ENCODE results near the gene TTYH1.

Gene TTYH1

DNA sequence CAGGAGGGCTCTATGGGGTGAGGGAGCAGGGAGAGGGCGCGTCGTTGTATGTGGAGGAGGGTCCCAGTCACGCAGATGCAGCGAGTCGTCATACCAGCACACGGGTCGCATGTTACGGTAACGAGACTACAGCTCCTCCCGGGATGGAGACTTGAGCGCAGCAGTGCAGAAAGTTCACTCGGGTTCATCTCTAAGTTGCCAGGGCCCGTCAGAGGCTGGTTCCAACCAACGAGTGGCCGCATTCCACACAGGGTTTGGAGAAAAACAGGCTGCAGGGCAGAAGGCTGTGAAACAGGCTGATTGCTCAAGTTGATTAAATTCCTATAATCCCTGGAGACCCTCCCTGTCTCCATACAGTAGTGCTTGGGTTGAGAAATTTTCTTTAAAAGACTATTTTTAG lies 21.9 kb upstream of the TTYH1 start:
- DNase-seq, result no peak

DNA sequence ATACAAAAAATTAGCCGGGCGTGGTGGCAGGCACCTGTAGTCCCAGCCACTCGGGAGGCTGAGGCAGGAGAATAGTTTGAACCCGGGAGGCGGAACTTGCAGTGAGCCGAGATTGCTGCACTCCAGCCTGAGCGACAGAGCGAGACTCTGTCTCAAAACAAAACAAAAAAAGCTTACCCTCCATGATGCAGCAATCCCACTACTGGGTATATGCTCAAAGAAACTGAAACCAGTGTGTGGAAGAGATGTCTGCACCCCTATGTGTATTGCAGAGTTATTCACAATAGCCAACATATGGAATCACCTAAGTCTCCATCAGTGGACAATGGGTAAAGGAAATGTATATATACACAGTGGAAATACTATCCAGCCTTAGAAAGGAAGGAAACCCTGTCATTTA lies 19.6 kb upstream of the TTYH1 start:
- DNase-seq, result no peak

DNA sequence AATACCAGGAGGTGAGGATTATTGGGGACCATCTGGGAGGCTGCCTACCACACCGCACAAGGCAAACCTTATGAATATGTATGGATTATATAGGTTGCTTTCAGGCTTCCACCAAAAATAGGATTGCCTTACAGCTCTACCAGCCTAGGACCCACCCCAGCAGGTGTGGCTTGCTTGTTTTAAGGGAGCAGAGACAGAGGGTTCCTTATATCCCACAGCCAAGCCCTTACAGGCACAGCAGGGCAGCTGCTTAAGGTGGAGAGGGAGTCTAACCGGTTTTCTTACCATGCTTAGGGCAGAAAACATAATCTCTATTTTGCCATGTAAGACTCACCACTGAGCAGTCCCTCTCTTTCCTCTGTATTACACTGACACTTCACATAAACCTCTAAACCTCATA lies 16.1 kb upstream of the TTYH1 start:
- DNase-seq, result no peak

DNA sequence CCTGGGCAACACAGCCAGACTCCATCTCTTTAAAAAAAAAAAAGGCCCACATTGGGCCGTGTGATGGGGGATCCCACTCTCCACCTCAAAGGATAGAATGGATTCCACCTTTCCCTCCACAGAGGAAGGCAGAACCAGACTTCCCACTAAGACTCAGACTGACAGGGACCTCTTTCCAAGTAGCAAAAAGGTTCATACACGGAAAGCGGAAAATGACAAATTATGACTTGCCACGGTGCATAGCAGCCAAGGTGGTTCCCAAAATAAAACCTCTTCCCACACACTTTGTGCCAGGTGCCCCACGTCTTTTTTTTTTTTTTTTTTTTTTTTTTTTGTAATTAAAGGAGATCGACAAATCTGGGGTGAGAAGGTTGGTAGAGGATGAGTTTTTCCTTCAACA lies 14.4 kb upstream of the TTYH1 start:
- DNase-seq, result no peak

GRCh38 chr19:54403054-54403453 lies 12.2 kb upstream of the TTYH1 start:
- DNase-seq, result no peak

DNA sequence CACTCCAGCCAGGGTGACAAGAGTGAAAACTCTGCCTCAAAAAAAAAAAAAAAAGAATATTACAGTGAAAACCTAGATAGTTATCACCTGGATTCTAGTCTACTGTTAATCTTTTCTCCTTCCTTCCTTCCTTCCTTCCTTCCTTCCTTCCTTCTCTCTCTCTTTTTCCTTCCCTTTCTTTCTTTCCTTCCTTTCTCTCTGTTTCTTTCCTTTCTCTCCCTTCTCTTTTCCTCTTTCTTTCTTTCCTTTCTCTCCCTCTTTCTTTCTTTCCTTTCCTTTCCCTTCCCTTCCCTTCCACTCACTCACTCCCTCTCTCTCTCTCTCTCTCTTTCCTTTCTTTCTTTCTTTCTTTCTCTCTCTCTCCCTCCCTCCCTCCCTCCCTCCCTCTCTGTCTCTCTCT lies 9.6 kb upstream of the TTYH1 start:
- no peak for DNase-seq

GRCh38 chr19:54407780-54408179 lies 7.5 kb upstream of the TTYH1 start:
- no peak for DNase-seq

GRCh38 chr19:54408456-54409026 lies 6.7 kb upstream of the TTYH1 start:
- DNase-seq, result no peak

DNA sequence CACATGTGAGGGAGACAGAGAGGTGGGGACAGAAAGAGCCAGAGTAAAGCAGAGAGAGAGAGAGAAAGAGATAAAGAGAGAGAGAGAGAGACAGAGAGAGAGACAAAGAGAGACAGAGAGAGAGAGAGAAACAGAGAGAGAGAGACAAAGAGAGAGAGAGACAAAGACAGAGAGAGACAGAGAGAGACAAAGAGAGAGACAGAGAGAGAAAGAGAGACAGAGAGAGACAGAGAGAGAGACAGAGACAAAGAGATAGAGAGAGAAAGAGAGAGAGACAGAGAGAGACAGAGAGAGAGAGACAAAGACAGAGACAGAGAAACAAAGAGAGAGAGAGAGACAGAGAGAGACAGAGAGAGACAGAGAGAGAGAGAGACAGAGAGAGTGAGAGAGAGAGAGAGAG lies 4.2 kb upstream of the TTYH1 start:
- no peak for DNase-seq

- DNase-seq, result no peak
These were observed 2.4 kb upstream of the TTYH1 start for GRCh38 chr19:54412877-54413276.

- DNase-seq, result no peak
These were observed 1.1 kb upstream of the TTYH1 start for GRCh38 chr19:54414156-54414555.

DNA sequence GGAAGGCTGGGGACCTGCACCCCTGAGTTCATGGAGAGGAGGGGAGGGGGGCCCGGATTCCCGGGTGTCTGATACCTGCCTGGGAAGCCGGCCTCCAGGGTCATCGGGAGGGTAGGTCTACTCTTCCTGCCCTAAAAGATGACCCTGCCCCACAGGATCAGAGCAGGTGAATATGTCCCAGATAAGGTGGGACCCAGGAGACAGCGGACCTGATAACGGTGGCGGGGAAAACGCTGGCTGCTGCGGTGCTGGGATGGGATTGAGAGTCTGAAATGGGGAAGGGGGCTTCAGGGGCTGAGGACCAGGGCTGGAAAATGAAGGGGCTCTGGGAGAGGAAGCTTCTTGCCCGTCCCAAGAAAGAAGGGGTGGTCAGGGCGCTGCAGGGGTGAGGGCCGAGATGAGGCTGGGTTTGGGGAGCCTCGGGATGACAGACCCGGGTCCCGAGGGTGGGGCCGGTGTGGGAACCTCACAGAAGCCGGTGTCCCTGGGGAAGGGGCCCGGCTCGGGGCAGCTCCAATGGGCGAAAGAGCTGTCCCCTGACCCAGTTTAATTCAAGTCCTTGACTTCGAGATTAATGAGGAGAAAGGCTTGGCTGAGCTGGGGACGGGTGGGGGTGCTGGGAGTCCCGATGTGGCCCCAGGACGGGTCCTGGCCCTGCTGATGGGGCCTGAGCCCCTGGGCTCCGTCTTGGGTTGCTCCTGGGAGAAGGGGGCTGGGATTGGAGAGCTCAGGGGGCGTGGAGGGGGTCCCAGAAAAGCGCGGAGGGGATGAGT lies 823 bp downstream of the TTYH1 start:
- no peak for DNase-seq

DNA sequence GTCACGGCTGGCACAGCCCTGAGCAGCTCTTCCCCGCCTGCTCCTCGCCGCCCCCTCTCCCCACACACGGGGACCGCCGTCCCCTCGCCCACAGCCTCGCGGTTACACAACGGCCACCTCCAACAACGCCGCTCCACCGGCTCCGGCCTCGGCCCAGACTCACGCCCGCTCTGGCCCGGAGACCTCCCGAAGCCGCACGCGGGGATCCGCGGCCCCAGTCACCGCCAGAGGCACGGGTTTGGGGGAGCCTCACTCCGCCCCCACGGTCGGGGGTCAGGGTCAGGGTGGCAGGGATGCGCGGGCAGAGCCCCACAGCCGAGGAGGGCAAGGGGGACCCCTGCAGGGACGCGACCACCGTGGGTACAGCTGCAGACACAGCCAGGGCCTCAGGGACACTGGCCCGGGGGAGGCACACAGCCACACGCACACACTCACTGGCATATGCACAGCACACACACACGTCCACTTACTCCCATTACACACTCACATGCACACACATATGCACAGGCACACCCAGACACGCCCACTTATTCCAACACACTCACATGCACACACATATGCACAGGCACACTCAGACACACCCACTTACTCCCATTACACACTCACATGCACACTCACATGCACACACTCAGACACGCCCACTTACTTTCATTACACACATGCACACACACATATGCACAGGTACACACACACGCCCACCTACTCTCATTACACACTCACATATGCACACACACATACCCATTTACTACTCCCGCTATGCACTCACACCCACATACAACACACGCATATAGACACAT lies 1.6 kb downstream of the TTYH1 start:
- DNase-seq, result no peak

DNA sequence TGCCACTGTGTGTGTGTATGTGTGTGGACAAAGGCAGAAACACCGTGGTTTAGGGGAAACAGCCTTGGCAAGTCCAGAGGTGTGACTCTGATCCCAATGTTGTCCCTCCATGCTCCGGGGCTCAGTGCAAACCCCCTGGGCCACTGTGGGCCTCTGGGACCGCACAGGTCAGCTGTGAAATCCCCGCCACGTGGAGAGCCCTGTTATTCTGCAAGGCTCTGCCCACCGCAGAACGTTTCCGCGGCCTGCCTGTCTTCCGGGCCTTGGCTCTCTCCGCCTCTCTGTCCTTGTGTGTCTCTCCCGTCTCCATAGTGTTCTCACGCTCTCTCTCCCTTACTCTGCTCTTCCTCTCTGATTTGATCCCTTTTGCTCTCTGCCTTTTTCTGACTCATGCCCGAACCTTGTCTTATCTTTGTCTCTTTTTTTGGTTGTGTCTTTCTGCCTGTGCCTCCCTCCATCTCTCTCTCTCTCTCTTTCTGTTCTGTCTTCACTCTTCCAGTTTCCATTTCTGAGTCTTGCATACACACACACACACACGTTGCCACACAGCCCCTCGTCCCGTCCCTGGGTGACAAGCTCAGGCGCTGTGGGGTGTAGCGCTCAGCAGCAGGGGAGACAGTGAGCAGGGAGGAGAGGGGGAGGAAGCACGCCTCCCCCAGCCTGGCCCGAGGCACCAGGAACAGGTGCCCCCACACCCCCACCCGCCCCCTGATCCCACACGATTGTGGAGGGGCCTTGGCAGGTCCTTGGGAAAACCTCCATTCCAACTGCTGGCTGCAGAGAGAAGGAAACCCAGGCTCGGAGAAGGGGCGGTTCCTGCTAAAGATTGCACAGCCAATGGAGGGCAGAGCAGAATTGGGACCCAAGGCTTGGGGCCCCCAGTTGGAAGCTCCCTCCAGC lies 3.0 kb downstream of the TTYH1 start:
- DNase-seq, result no peak

DNA sequence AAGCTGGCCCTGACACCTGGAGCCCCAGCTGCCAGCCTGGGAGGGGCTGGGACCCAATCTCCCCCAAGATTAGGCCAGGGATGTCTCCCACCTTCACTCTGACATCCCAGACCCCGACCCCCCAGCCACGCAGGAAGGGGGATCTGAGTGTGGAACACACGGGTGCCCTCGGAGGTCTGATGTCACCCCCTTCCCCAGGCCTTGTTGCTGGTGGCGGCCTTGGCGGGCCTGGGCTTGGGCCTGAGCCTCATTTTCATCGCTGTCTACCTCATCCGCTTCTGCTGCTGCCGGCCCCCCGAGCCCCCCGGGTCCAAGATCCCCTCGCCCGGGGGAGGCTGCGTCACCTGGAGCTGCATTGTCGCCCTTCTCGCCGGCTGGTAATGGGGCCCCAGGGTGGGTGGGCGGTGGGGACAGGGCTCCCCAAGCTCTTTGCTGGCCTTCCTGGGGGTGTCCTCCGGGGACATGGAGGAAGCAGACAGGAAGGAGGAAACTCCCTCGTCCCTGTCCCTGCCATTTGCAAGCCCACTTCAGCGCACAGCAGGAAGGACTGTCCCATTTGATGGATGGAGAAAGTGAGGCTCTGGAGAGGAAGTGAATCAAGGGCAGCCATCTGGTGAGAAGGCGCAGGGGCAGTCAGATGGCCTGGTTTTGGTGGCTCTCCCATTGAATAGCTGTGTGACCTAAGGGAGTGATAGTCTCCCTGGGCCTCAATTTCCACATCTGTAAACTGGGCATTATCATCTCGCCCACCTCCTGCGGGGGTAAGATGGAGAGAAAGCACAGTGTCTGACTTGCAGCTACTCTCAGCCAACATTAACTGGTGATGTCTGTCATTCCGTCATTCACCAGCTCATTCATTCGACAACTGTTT lies 3.9 kb downstream of the TTYH1 start:
- no peak for DNase-seq

DNA sequence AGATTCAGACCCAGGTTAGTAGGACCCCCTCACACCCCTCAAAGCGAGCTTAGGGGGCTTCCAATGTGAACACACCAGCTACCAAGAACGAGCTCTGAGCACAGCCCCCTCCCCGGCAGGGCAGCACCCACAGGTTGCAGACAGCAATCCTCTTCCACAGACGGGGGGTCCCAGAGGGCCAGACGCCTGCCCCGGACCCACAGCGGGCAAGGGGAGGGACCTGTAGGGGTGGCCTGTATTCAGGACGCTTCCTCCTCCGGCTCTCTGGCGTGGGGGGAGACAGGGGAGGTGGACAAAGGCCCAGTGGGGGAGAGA lies 4.8 kb downstream of the TTYH1 start:
- no peak for DNase-seq

DNA sequence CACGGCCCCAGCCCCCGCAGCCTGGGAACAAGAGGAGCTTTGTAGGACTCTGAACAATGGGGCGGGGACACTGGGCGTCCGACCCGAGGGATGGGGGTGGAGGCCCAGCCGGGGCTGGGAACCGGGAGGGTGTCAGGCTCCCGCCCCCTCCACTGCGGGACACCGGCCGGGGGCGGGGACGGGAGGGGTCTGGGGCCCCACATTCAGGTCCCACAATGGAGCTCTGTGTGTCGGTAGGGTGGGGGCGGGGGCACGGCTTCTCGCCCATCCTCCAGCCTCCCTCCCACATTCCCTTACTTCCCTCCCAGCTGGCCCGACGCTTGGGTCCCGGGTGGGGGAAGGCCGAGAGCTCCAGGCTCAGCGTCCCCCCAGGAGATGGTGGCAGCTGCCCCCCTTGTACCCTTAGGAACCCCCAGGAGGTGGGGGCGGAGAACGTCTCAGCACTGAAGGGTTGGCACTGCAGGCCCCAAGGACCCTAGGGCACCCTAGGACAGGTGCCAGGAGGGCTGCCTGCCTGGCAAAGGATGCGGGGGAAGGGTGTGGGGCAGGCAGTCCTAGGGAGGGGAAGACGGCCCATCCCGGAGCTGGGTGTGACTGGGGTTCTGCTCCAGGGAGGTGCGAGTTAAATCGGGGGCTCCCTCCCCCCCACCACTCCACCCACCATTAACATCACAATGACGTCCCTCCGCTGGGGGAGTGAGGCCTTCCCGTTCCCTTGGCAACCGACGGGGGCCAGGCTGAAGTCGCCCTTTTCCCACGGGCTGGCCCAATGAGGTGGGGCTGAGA lies 5.3 kb downstream of the TTYH1 start:
- no peak for DNase-seq

DNA sequence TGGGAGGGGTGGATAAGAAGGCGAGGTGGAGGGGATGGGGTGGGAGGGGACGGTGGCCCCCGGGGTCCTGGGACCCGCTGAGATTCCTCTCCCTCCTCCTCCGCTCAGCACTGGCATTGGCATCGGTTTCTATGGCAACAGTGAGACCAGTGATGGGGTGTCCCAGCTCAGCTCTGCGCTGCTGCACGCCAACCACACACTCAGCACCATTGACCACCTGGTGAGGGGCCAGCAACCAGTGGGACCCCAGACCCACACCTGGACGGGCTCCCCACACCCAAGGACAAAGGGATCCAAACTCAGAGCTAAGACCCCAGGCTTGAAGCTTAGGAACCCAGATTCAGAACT lies 5.9 kb downstream of the TTYH1 start:
- DNase-seq, result no peak

DNA sequence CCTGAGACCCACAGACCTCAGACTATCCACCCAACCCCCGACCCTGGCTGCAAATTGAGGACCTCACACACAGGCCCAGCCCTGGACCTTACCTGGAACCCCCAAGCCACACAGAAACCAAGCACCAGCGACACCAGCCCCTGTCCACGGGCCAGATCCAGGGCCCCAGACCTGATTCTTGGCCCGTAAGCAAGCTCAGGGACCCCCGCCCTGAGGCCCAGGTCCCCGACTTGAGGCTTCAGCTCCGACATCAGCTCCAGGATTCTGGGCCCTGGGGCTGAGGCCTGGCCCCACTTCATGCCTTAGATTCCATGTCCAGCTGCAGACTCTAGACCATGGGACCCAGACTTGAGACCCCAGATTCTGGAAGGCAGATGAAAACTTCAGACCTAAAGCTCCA lies 6.3 kb downstream of the TTYH1 start:
- no peak for DNase-seq

DNA sequence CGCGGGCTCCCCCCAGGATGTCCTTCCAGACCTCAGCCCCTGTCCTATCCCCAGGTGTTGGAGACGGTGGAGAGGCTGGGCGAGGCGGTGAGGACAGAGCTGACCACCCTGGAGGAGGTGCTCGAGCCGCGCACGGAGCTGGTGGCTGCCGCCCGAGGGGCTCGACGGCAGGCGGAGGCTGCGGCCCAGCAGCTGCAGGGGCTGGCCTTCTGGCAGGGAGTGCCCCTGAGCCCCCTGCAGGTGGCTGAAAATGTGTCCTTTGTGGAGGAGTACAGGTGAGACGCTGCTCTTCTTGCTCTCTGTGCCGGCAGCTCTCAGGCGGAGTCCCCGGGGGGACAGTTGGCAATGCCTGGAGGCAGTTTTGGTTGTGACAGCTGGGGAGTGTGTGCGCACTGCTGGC lies 6.9 kb downstream of the TTYH1 start:
- peak; percentile 38 for DNase-seq

DNA sequence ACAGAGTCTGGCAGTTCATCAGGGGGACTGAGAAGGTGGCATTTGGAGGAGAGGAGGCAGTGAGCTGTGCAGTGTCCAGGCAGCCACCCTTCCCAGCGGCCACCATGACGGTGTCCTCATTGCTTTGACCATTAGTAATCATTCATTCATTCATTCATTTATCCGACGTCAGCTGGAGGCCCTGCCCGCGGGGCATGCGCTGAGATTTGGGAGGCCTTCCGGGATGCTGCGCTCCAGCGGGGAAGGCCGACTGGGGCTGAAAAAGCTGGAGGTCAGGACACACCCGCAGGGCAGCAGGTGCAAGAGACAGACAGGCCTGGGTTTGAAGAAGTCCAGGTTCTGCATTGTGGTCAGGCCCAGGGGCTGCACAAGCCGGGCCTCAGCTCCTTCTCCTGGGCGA lies 8.9 kb downstream of the TTYH1 start:
- no peak for DNase-seq

Data from NCI-H345 (cell line).